Activated CD4-positive, alpha-beta T cell treated with anti-CD3 and anti-CD28 coated beads, Interleukin-2, amount 50 U/mL, for 1 hour (primary cell): ENCODE results near the gene CCDC158.

Experiments
- DNase-seq: peaks from one replicate; pipeline ENCODE4 v3.0.0-alpha.2; 2020

Gene CCDC158

DNA sequence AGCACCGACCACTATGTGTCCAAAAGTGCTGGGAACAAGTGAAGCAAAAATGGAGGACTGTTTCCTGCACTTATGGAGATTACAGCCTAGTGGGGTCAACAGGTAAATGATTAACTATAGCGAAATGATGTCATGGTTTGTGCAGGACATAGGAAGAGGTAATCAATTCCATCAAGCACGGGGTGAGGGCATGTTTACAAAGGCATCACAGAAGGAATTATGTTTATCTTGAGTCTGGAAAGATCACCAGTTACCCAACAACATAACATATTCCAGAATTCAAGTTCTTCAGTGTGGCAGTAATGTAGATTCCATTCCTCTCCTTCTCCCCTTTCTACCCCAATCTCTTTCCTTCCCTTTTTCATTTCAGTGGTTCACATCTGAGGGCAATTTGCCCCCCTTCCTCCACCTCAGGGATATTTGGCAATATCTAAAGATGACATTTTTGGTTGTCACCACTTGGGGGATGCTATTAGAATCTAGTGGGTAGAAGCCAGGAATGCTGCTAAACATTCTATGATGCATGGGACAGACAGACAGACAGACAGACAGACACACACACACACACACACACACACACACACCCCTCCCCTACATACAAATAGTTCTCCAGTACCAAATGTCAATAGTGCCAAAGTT lies 145.3 kb downstream of the CCDC158 start:
- DNase-seq, result no peak

DNA sequence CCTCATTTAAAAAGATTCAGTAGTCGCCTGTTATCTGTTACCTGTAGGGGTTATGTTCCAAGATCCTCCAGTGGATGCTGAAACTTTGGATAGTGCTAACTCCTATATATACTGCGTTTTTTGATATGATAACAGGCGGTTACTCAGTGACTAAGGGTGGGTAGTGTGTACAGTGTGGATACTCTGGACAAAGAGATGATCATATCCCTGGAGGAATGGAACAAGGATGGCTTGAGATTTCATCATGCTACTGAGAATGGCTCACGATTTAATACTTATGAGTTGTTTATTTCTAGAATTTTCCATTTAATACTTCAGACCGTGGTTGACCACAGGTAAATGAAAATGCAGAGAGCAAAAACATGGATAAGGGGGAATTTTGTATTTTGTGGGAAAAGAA lies 147.9 kb downstream of the CCDC158 start:
- no peak for DNase-seq

DNA sequence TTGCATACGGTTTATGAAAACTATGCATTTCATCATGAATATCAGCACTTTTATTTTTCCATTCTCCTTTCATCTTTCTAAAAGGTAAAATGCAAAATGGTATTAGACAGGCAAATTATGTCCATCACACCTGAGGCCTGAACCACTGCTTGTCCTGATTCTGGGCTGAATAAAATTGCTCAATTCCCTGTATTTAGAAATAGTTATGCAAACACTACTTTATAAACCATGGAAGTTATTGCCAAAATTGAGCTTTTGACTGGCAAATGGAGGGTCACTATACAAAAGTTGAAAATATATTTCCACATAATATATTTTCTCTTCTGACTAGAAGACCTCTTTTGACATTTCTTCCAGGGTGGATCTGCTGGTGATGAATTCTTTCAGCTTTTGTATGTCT lies 148.4 kb downstream of the CCDC158 start:
- no peak for DNase-seq

DNA sequence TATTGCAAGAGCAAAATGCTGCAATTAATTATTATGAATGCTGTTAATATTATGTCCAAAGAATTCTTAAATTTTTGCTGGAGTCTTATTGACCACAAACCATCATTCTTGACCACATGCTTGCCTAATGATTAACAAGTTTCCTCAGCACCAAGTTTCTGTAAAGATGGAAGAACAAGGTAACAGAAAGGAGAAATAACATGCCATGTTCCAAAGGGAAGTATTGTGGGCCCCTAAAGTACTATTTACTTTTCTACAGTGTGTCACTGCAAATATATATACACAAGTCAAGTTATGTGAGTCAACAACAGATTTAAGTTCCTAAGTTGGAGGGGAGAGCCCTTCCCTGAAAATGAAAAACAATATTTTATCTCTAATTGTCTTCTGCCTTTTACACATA lies 148.9 kb downstream of the CCDC158 start:
- no peak for DNase-seq

DNA sequence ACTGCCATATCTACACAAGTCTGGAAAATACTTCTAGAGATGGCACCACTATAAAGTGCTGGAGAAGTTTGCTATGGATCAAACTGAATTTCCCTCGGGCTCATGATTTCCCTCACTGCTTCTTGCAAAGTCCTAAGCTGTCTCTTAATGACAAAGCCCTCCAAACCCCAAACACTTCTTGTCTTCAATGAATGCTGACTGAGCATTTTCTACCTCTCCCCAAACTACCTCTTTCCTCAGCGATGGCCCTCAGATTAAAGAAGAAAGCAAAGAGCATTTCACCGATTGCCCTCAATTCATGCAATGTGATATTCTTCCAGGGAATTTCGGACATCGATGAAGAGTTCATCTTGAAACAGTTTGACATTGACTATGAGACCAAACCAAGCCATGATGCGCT lies 149.7 kb downstream of the CCDC158 start:
- no peak for DNase-seq

DNA sequence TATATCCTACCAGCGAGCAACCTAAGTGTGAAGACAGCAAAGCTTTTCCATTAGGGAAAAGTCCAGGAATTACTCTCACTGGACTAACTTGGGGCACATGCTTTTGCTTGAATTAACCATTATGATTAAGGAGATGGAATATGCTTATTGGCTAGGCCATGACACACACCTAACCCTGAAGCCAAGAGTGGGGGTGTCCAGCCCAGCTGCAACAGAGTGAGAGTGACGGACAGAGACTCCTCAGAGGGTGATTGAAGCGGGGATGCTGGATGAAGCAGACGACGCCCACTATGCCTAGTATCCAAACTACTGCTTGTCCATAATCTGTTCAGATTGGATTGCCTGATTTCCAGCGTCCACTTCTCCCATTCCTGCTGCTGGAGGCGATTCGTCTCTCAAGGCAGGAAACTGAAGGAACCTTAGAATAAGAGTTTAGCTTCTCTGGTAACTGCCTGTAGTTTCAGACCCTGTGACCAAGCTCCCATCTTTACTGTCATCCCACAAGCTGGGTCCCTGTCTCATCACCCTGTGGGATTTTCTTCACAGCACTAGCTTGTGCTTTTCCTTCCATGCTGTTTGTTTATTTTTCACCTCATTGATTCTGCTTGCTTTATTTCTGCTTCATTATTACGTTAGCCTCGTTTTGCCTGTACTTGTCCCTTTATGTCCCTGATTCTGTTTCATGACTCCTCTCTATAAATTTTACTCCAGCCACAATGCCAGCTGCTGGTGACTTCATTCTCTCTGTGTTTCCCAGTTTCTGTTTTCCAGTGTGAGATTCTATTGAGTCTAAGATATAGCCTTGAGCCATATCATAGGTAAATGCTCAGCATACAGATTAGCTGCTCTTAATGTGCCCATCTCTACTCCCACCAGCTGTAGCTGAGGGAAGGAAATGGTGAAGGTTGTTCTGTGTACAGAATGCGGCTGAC lies 150.4 kb downstream of the CCDC158 start:
- DNase-seq, result no peak

DNA sequence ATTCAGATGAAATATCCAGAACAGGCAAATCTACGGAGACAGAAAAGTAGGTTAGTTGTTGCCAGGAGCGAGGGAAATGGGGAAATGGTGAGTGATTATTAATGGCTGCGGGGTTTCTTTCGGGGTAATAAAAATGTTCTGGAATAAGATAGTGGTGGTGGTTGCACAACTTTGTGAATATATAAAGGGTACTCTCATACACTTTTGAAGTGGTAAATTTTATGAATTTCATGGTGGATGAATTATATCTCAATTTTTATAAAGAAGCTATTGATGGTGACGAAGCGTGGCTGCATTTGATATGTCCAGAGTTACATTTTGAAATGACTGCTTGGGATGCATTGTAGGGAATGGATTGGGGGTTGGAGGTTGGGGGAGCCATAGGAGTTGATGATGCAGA lies 153.1 kb downstream of the CCDC158 start:
- DNase-seq, result no peak

DNA sequence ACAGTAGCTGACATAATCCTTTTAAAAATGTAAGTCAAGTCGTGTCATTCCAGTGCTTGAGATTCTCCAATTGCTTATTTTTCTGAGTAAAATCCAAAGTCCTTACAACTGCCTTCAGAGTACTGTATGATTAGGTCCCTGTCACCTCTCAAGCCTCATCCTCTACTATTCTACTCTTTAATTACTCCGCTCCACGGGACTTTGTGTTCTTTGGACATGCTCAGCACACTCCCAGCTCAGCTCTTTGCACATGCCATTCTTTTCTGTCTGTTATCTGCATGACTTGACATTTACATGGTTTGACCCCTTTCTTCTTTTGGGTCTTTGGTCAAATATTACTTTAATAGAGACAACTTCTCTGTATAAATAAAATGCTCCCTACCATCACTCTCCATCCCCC lies 154.3 kb downstream of the CCDC158 start:
- no peak for DNase-seq

DNA sequence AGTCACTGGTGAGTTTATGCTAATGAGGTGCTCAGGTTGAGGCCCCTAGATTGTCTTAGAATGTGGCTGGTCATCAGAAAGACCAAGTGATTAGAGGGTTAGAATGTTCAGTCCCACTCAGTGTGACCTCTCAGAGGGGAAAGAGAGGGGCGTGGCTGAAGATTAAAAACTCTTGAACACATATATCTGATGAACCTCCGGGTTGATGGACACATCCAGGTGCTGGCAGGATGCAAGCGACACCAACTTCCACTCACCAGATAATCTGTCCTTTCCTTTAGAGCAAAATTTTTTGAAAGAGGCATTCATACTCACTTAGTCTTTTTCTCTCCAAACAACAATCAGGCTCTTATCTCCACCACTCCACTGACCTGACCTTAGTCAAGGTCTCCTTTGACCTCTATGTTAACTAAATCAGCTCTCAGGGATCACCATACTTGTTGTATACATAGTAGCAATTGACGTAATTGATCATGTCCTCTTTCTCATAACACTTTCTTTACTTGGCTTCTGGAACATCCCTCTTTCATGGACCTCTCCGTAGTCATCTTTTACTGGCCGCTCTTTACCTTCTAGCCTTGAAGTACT lies 155.2 kb downstream of the CCDC158 start:
- no peak for DNase-seq
